ENCODE data around the gene MBIP. TPM values are rescaled to one million over a fixed set of nuclear protein-coding genes. Genes with fewer than 3 reads are reported as not detected.

Gene MBIP
- total RNA-seq, 2 donors from 2014 or later: 27.6 to 38.2 TPM

DNA sequence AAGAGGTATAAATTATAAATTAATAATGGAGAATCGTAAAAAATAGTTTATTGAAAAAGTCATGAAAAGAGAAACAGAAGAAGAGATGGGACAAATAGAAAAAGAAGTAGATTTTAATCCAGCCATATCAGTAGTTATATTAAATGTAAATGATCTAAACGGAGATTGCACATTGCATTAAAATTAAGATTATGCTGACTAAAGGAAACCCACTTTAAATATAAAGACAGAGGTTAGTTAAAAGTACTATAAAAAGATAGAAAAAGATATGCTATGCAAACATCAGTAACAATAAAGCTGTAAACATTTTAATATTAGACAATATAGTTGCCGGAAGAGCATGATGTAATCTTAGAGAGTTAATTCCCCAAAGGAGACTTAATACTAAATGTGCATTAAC is 5.4 kb upstream of the MBIP start:
- Mint-ChIP-seq H3K27ac (no peak overlapping the region), H3K4me1 (peaks cover 2% of the 10 kb centered on the region)

DNA sequence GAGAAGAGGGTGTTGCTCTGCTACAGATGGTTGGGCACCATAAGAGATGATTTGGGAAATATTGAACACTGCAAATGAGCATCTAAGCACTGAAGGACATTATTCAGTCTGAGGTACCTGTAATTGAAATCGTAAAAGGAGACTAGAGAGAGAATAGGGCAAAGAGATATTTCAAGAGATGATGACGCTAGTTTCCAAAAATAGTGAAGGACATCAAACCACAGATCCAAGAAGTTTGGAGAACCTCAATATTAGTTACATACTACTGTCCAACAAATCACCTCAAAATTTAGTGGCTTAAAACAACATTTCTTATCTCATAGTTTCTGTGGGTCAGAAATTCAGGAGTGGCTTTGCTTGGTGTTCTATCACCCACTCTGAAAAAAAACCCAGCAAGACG is 4.5 kb upstream of the MBIP start:
- H3K27ac Mint-ChIP-seq: no peak overlapping the region
- H3K36me3 Mint-ChIP-seq (ENCODE audit: low read depth): peaks cover 9% of the 10 kb centered on the region
- H3K9me3 Mint-ChIP-seq: peaks cover 10% of the 10 kb centered on the region
- no peak overlapping the region for H3K4me3 Mint-ChIP-seq
- no peak for ATAC-seq (replicated peaks)
- H3K4me1 Mint-ChIP-seq: peaks cover 6% of the 10 kb centered on the region
- peaks cover 26% of the 10 kb centered on the region for H3K27me3 Mint-ChIP-seq

More for the DNA sequence above, 5.4 kb upstream of the MBIP start:
- Mint-ChIP-seq H3K4me3 (no peak overlapping the region), H3K36me3 (ENCODE audit: low read depth) (no peaks in the 10 kb centered on the region), H3K9me3 (peaks cover 6% of the 10 kb centered on the region), H3K27me3 (peaks cover 32% of the 10 kb centered on the region)
- ATAC-seq (replicated peaks): no peak

DNA sequence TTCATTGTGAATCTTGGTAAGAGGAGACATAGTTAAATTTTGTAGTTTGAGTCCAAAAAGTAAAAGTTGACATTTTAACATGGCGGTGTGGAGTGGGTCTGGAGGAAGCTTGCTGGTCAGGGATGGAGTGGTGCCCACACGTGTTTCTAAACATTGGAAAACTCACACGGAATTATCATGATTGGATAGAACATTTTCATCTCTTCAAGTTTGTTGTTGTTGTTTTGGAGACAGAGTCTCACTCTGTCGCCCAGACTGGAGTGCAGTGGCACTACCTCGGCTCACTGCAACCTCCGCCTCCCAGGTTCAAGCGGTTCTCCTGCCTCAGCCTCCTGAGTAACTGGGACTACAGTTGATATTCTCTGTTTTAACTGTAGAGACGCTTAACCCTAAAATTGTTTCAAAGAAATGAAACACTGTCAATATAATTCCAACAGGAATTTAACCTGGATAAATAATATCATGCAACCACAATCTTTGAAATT is 502 bp upstream of the MBIP start:
- H3K4me1 Mint-ChIP-seq: peaks cover 11% of the 10 kb centered on the region
- peaks cover 6% of the 10 kb centered on the region for H3K27me3 Mint-ChIP-seq
- peak overlapping the region; percentile 94 for H3K27ac Mint-ChIP-seq
- H3K9me3 Mint-ChIP-seq: peaks cover 3% of the 10 kb centered on the region
- peaks cover 20% of the 10 kb centered on the region for H3K36me3 Mint-ChIP-seq (ENCODE audit: low read depth)
- peak overlapping the region; percentile 97 for H3K4me3 Mint-ChIP-seq
- peak; percentile 4 for ATAC-seq (replicated peaks)

- peaks cover 4% of the 10 kb centered on the region for H3K27me3 Mint-ChIP-seq
- peaks cover 3% of the 10 kb centered on the region for H3K9me3 Mint-ChIP-seq
- ATAC-seq (replicated peaks): no peak
- H3K4me3 Mint-ChIP-seq: peak overlapping the region; percentile 97
- peak overlapping the region; percentile 94 for H3K27ac Mint-ChIP-seq
- H3K4me1 Mint-ChIP-seq: peaks cover 20% of the 10 kb centered on the region
- H3K36me3 Mint-ChIP-seq (ENCODE audit: low read depth): peaks cover 31% of the 10 kb centered on the region
These were observed 588 bp downstream of the MBIP start for GRCh38 chr14:36319899-36320199.

DNA sequence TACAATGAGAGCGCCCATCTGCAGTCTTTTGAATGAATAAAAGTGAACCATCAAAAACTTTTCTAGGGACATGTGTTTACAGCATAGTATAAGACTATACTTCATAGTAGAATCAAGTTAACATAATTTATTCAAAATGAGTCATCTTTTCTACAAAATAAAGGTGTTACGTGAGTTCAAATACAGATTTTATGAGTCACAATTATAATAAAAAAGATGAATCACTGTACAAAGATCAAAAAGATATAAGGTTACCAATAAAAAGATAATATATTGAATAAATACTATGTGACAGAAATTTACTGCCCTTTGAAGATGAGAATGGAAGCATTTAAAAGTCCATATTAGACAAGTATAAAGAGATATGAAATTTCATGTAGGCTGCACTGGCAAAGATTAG is 2.8 kb downstream of the MBIP start:
- Mint-ChIP-seq H3K4me3 (peak overlapping the region; percentile 97), H3K27me3 (no peaks in the 10 kb centered on the region), H3K9me3 (peaks cover 3% of the 10 kb centered on the region), H3K27ac (peak overlapping the region; percentile 73), H3K4me1 (peaks cover 20% of the 10 kb centered on the region), H3K36me3 (ENCODE audit: low read depth) (peaks cover 52% of the 10 kb centered on the region)
- peak; percentile 13 for ATAC-seq (replicated peaks)

- no peak for ATAC-seq (replicated peaks)
- Mint-ChIP-seq H3K27ac (peak overlapping the region; percentile 85), H3K4me1 (peaks cover 20% of the 10 kb centered on the region), H3K36me3 (ENCODE audit: low read depth) (peaks cover 65% of the 10 kb centered on the region), H3K4me3 (peak overlapping the region; percentile 97), H3K27me3 (no peaks in the 10 kb centered on the region), H3K9me3 (peaks cover 3% of the 10 kb centered on the region)
These were observed 4.3 kb downstream of the MBIP start for GRCh38 chr14:36316131-36316530.

DNA sequence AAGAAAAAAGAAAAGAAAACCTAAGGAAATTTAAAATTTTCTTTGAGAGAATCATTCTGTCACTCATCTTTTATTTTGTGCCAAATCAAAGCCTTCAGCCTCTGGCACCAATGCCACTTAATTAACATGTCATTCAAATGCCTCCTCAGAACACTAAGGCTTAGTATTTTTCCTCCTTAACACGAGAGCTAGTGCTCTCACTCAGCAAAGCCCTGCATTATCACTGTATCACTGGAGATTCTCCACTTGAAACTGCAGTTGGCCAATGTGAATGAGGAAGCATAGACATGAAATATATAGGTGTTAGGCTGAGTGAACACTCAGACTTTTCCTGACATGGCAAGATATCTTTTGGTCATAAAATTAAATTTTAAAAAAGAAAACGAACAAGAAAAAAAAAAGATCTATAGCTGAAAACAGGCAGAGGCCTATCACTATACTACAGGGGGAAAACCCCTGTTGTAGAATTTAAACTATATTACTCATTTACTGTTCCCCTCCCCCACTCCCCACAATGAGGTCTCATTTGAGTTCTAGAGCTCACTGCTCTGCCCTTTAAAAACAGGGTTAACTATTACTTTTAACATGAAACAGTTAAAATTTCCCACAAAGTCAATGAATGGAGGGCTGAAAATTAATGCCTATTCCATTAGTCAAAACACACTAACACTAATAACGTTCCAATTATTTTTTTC is 5.1 kb downstream of the MBIP start:
- Mint-ChIP-seq H3K9me3 (no peaks in the 10 kb centered on the region), H3K27me3 (no peaks in the 10 kb centered on the region), H3K27ac (peak overlapping the region; percentile 85), H3K4me1 (peaks cover 18% of the 10 kb centered on the region), H3K4me3 (peak overlapping the region; percentile 97), H3K36me3 (ENCODE audit: low read depth) (peaks cover 68% of the 10 kb centered on the region)
- ATAC-seq (replicated peaks): peak; percentile 83

GRCh38 chr14:36313898-36314297 is 6.5 kb downstream of the MBIP start:
- peaks cover 78% of the 10 kb centered on the region for H3K36me3 Mint-ChIP-seq (ENCODE audit: low read depth)
- no peaks in the 10 kb centered on the region for H3K27me3 Mint-ChIP-seq
- no peak for ATAC-seq (replicated peaks)
- H3K27ac Mint-ChIP-seq: no peak overlapping the region
- H3K9me3 Mint-ChIP-seq: no peaks in the 10 kb centered on the region
- H3K4me1 Mint-ChIP-seq: peaks cover 21% of the 10 kb centered on the region
- H3K4me3 Mint-ChIP-seq: no peak overlapping the region

- Mint-ChIP-seq H3K27ac (no peak overlapping the region), H3K4me3 (no peak overlapping the region), H3K36me3 (ENCODE audit: low read depth) (peaks cover 85% of the 10 kb centered on the region), H3K27me3 (no peaks in the 10 kb centered on the region), H3K9me3 (no peaks in the 10 kb centered on the region), H3K4me1 (peaks cover 21% of the 10 kb centered on the region)
- ATAC-seq (replicated peaks): no peak
These were observed 7.2 kb downstream of the MBIP start for GRCh38 chr14:36313206-36313605.

GRCh38 chr14:36306836-36307235 is 13.6 kb downstream of the MBIP start:
- no peak for ATAC-seq (replicated peaks)
- Mint-ChIP-seq H3K27ac (no peak overlapping the region), H3K4me3 (no peak overlapping the region), H3K9me3 (no peaks in the 10 kb centered on the region), H3K27me3 (no peaks in the 10 kb centered on the region), H3K4me1 (peaks cover 11% of the 10 kb centered on the region), H3K36me3 (ENCODE audit: low read depth) (peaks cover 100% of the 10 kb centered on the region)

DNA sequence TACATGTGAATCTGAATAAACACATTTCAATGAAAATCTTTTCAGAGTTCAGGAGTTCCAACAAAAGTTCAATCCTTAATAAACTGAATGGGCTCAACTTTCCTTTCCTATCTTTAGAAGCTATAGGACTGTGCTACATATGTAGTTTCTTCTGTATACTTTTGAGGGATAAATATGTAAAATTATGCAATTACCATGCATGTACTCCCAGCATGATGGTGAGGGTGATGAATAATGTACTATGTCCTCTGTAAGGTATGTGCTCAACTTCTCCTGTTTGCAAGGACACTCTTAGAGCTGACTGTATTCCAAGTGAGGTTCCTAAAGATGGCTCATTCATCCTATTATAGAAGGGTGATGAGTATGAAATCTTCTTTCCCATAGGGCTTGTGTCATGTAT is 15.5 kb downstream of the MBIP start:
- ATAC-seq (replicated peaks): no peak
- H3K9me3 Mint-ChIP-seq: no peaks in the 10 kb centered on the region
- H3K27ac Mint-ChIP-seq: no peak overlapping the region
- peaks cover 100% of the 10 kb centered on the region for H3K36me3 Mint-ChIP-seq (ENCODE audit: low read depth)
- no peaks in the 10 kb centered on the region for H3K27me3 Mint-ChIP-seq
- no peak overlapping the region for H3K4me3 Mint-ChIP-seq
- peaks cover 5% of the 10 kb centered on the region for H3K4me1 Mint-ChIP-seq

DNA sequence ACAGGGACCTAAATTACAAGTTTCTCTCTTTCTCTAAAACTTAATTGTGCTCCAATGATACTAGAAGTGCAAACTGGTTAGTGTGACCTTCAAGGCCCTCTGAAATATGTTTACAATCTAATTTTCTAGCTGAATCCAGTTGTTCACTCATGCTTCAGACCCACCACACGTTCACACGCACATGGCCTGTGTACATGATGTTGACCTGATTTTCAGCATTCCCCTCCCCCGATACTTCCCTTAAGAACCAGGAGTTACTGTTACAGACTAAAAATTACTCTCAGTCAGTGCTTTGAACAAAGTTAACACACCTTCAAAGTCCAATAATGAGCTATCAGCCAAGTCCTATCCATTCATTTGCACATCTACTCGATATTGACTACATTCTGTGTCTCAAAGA is 16.5 kb downstream of the MBIP start:
- ATAC-seq (replicated peaks): no peak
- no peaks in the 10 kb centered on the region for H3K27me3 Mint-ChIP-seq
- H3K9me3 Mint-ChIP-seq: no peaks in the 10 kb centered on the region
- H3K4me3 Mint-ChIP-seq: no peak overlapping the region
- peak overlapping the region; percentile 49 for H3K27ac Mint-ChIP-seq
- H3K4me1 Mint-ChIP-seq: peaks cover 5% of the 10 kb centered on the region
- H3K36me3 Mint-ChIP-seq (ENCODE audit: low read depth): peaks cover 100% of the 10 kb centered on the region

GRCh38 chr14:36302823-36303222 is 17.6 kb downstream of the MBIP start:
- Mint-ChIP-seq H3K27me3 (no peaks in the 10 kb centered on the region), H3K4me3 (no peak overlapping the region), H3K36me3 (ENCODE audit: low read depth) (peaks cover 100% of the 10 kb centered on the region), H3K27ac (no peak overlapping the region), H3K4me1 (peaks cover 5% of the 10 kb centered on the region), H3K9me3 (no peaks in the 10 kb centered on the region)
- no peak for ATAC-seq (replicated peaks)

GRCh38 chr14:36301159-36301558 is 19.3 kb downstream of the MBIP start:
- peaks cover 5% of the 10 kb centered on the region for H3K4me1 Mint-ChIP-seq
- ATAC-seq (replicated peaks): no peak
- H3K36me3 Mint-ChIP-seq (ENCODE audit: low read depth): peaks cover 98% of the 10 kb centered on the region
- no peak overlapping the region for H3K27ac Mint-ChIP-seq
- no peaks in the 10 kb centered on the region for H3K9me3 Mint-ChIP-seq
- H3K4me3 Mint-ChIP-seq: no peak overlapping the region
- no peaks in the 10 kb centered on the region for H3K27me3 Mint-ChIP-seq

GRCh38 chr14:36300337-36300736 is 20.1 kb downstream of the MBIP start:
- H3K4me1 Mint-ChIP-seq: peaks cover 5% of the 10 kb centered on the region
- no peak overlapping the region for H3K27ac Mint-ChIP-seq
- H3K27me3 Mint-ChIP-seq: no peaks in the 10 kb centered on the region
- H3K4me3 Mint-ChIP-seq: no peak overlapping the region
- ATAC-seq (replicated peaks): no peak
- H3K9me3 Mint-ChIP-seq: no peaks in the 10 kb centered on the region
- peaks cover 90% of the 10 kb centered on the region for H3K36me3 Mint-ChIP-seq (ENCODE audit: low read depth)
